H1 (cell line): ENCODE results near the gene COPZ2. TPM values are rescaled to one million over a fixed set of nuclear protein-coding genes. Genes with fewer than 3 reads are reported as not detected.

Experiments used
- CTCF ChIA-PET: fragments of 300-600 bp; sonication (Branson Sonifier 250); formaldehyde crosslinking; loops from one replicate; lab custom pipeline; 2021; ENCODE audit not compliant: partially characterized antibody; lab: Charles Lee
- POLR2A ChIA-PET: fragments of 300-600 bp; sonication (Branson Sonifier 250); formaldehyde crosslinking; loops from one replicate; lab custom pipeline; 2021; ENCODE audit warnings: inconsistent platforms; ENCODE audit not compliant: partially characterized antibody; lab: Charles Lee
- DNase-seq, 2 experiments: peaks; one replicate each; pipeline versions ENCODE4 v3.0.0 to v3.0.0-alpha.2; 2010 to 2022; ENCODE audit warnings: low spot score in 2 of 2, low read depth in 1 of 2, mixed read lengths in 1 of 2
- FAIRE-seq: peaks from 2 replicates; lab custom pipeline; 2011; peaks lifted over from hg19 to GRCh38; lab: Jason Lieb, UNC
- H2AFZ ChIP-seq: 2 replicates; pipeline ENCODE4 v1.8.1; 2012; ENCODE audit warnings: low read length, inconsistent platforms
- H2AK5ac ChIP-seq: 2 replicates; pipeline ENCODE4 v1.6.1; 2013; ENCODE audit warnings: low read depth, low read length
- H2BK120ac ChIP-seq: replicated peaks from 2 replicates; pipeline ENCODE3; 2013; ENCODE audit warnings: low read depth, low read length, inconsistent platforms
- H2BK12ac ChIP-seq: 2 replicates; pipeline ENCODE4 v1.6.1; 2013; ENCODE audit warnings: low read depth, low read length
- H2BK15ac ChIP-seq: 2 replicates; pipeline ENCODE4 v1.6.1; 2013; ENCODE audit warnings: low read length
- H2BK20ac ChIP-seq: 2 replicates; pipeline ENCODE4 v1.6.1; 2013; ENCODE audit warnings: low read length
- H2BK5ac ChIP-seq: 2 replicates; pipeline ENCODE4 v1.6.1; 2013; ENCODE audit warnings: low read depth, low read length
- H3K14ac ChIP-seq: 2 replicates; pipeline ENCODE4 v1.6.1; 2013; ENCODE audit warnings: inconsistent platforms; ENCODE audit not compliant: insufficient read length
- H3K18ac ChIP-seq: 2 replicates; pipeline ENCODE4 v1.6.1; 2013; ENCODE audit warnings: low read length; ENCODE audit errors: extremely low read depth
- H3K23ac ChIP-seq: 2 replicates; pipeline ENCODE4 v1.6.1; 2013; ENCODE audit warnings: inconsistent platforms; ENCODE audit not compliant: insufficient read length
- H3K23me2 ChIP-seq: 2 replicates; pipeline ENCODE4 v1.6.1; 2013; ENCODE audit warnings: low read depth, low read length
- H3K27ac ChIP-seq: 2 replicates; pipeline ENCODE4 v1.6.1; 2011; ENCODE audit warnings: low read depth, low read length, inconsistent platforms
- H3K27me3 ChIP-seq, 4 experiments: replicated peaks in 1 of 4; 1 replicate in 1 of 4; 2 replicates in 3 of 4; pipeline versions ENCODE4 v1.6.1 to v1.8.1; 2011 to 2013; ENCODE audit warnings: low read length in 3 of 4, mild to moderate bottlenecking in 3 of 4, inconsistent platforms in 2 of 4, mixed read lengths in 2 of 4, moderate library complexity in 1 of 4; ENCODE audit not compliant: control insufficient read depth in 3 of 4, insufficient read depth in 3 of 4; ENCODE audit errors: extremely low read depth in 1 of 4
- H3K36me3 ChIP-seq, 4 experiments: 2 replicates each; pipeline versions ENCODE4 v1.6.1 to v1.8.1; 2011 to 2013; ENCODE audit warnings: mild to moderate bottlenecking in 4 of 4, low read length in 3 of 4, moderate library complexity in 2 of 4, control low read depth in 1 of 4, inconsistent platforms in 1 of 4; ENCODE audit not compliant: insufficient read depth in 4 of 4, control insufficient read depth in 2 of 4
- H3K4ac ChIP-seq: replicated peaks from 2 replicates; pipeline ENCODE3; 2013; ENCODE audit warnings: low read length, low read depth, mixed read lengths, inconsistent platforms; ENCODE audit not compliant: insufficient read length
- H3K4me1 ChIP-seq, 4 experiments: replicated peaks in 1 of 4; 1 replicate in 1 of 4; 2 replicates in 3 of 4; pipeline versions ENCODE4 v1.6.1 to v1.8.1; 2011 to 2013; ENCODE audit warnings: low read length in 3 of 4, inconsistent platforms in 2 of 4, mixed read lengths in 1 of 4; ENCODE audit not compliant: insufficient read depth in 4 of 4, control insufficient read depth in 3 of 4
- H3K4me2 ChIP-seq, 2 experiments: 2 replicates each; pipeline versions ENCODE4 v1.6.1 to v1.8.1; 2011 to 2013; ENCODE audit warnings: low read depth in 2 of 2, low read length in 2 of 2, control low read depth in 1 of 2, inconsistent platforms in 1 of 2, mild to moderate bottlenecking in 1 of 2; ENCODE audit not compliant: insufficient read depth in 1 of 2
- H3K4me3 ChIP-seq, 4 experiments: fragments of 200-600, 300-600 bp in 1 of 4; sonication (generic), shearing (Covaris generic), sonication (Bioruptor Twin) in 1 of 4; 2 replicates each; pipeline versions ENCODE4 v1.5.1 to v1.8.1; 2011 to 2016; ENCODE audit warnings: low read length in 4 of 4, low read depth in 3 of 4, control low read depth in 2 of 4, inconsistent platforms in 2 of 4, mild to moderate bottlenecking in 2 of 4, mixed read lengths in 1 of 4, moderate library complexity in 1 of 4; ENCODE audit not compliant: insufficient read depth in 2 of 4; ENCODE audit errors: extremely low read depth in 1 of 4
- H3K56ac ChIP-seq: replicated peaks from 2 replicates; pipeline ENCODE3; 2013; ENCODE audit warnings: low read depth, mild to moderate bottlenecking, mixed read lengths, low read length, inconsistent platforms; ENCODE audit not compliant: insufficient read length
- H3K79me1 ChIP-seq: 2 replicates; pipeline ENCODE4 v1.6.1; 2013; ENCODE audit warnings: low read depth, low read length, control low read depth
- H3K79me2 ChIP-seq, 2 experiments: 2 replicates each; pipeline versions ENCODE4 v1.6.1 to v1.8.1; 2012 to 2013; ENCODE audit warnings: low read length in 2 of 2, mild to moderate bottlenecking in 2 of 2, inconsistent platforms in 1 of 2; ENCODE audit not compliant: insufficient read depth in 2 of 2, control insufficient read depth in 1 of 2
- H3K9ac ChIP-seq, 4 experiments: replicated peaks in 1 of 4; 1 replicate in 1 of 4; 2 replicates in 3 of 4; pipeline versions ENCODE4 v1.6.1 to v1.8.1; 2011 to 2013; ENCODE audit warnings: low read depth in 3 of 4, low read length in 3 of 4, control low read depth in 2 of 4, mild to moderate bottlenecking in 2 of 4, moderate library complexity in 2 of 4, inconsistent platforms in 1 of 4; ENCODE audit errors: extremely low read depth in 1 of 4
- H3K9me3 ChIP-seq, 2 experiments: 2 replicates each; pipeline versions ENCODE4 v1.6.1 to v1.8.1; 2012 to 2013; ENCODE audit warnings: mild to moderate bottlenecking in 2 of 2, moderate library complexity in 2 of 2, control low read depth in 1 of 2, inconsistent platforms in 1 of 2, low read depth in 1 of 2, low read length in 1 of 2, mixed read lengths in 1 of 2; ENCODE audit not compliant: insufficient read depth in 2 of 2
- H4K20me1 ChIP-seq, 2 experiments: replicated peaks in 1 of 2; 2 replicates each; pipeline versions ENCODE3 to v1.8.1; 2011 to 2013; ENCODE audit warnings: inconsistent platforms in 2 of 2, low read length in 2 of 2, mild to moderate bottlenecking in 1 of 2; ENCODE audit not compliant: insufficient read depth in 2 of 2, control insufficient read depth in 1 of 2
- H4K5ac ChIP-seq: 2 replicates; pipeline ENCODE4 v1.6.1; 2013; ENCODE audit warnings: low read length, low read depth, mixed read lengths, inconsistent platforms; ENCODE audit not compliant: insufficient read length
- H4K8ac ChIP-seq: 2 replicates; pipeline ENCODE4 v1.8.0; 2013; ENCODE audit warnings: mild to moderate bottlenecking, moderate library complexity, low read length, inconsistent platforms; ENCODE audit not compliant: insufficient read depth; ENCODE audit errors: extremely low read depth
- H4K91ac ChIP-seq: replicated peaks from 2 replicates; pipeline ENCODE3; 2013; ENCODE audit warnings: low read length, mixed read lengths, inconsistent platforms; ENCODE audit not compliant: insufficient read length
- ASH2L ChIP-seq: fragments of 200-600, 300-600 bp; sonication (generic); IDR thresholded peaks from one replicate; pipeline ENCODE4 v1.7.1; 2017; ENCODE audit warnings: low read length
- GABPA ChIP-seq: IDR thresholded peaks from 2 replicates; pipeline ENCODE4 v1.6.1; 2011; ENCODE audit warnings: mild to moderate bottlenecking, low read length, moderate library complexity, borderline replicate concordance; ENCODE audit not compliant: insufficient read depth
- HDAC2 ChIP-seq, 2 experiments: fragments of 300-600 bp in 1 of 2; sonication (generic) in 1 of 2; IDR thresholded peaks; 2 replicates each; pipeline ENCODE4 v1.6.1; 2011 to 2012; ENCODE audit warnings: low read depth in 2 of 2, low read length in 2 of 2, mild to moderate bottlenecking in 2 of 2, moderate library complexity in 2 of 2, borderline replicate concordance in 1 of 2, inconsistent platforms in 1 of 2
- KDM1A ChIP-seq: fragments of 200-600, 300-600 bp; sonication (generic); IDR thresholded peaks from 2 replicates; pipeline ENCODE4 v1.7.1; 2016; ENCODE audit warnings: mild to moderate bottlenecking, low read length, borderline replicate concordance
- MAFK ChIP-seq: IDR thresholded peaks from 2 replicates; pipeline ENCODE4 v1.6.1; 2012; ENCODE audit warnings: low read depth, mild to moderate bottlenecking, improper control_type of control experiment, low read length
- NANOG ChIP-seq: IDR thresholded peaks from 2 replicates; pipeline ENCODE4 v1.6.1; 2011; ENCODE audit warnings: low read length, low read depth, mild to moderate bottlenecking, inconsistent platforms; ENCODE audit not compliant: insufficient read depth, poor library complexity, severe bottlenecking
- PHF8 ChIP-seq: fragments of 200-600 bp; sonication (generic); conservative IDR thresholded peaks from 2 replicates; pipeline ENCODE4 v1.7.1; 2012; ENCODE audit warnings: low read depth, mild to moderate bottlenecking, inconsistent platforms, low read length, moderate library complexity
- SAP30 ChIP-seq: fragments of 300-600 bp; sonication (generic); IDR thresholded peaks from 2 replicates; pipeline ENCODE4 v1.7.1; 2012; ENCODE audit warnings: low read length, moderate library complexity, mild to moderate bottlenecking, inconsistent platforms; ENCODE audit not compliant: insufficient read depth, insufficient replicate concordance
- SP4 ChIP-seq: IDR thresholded peaks from 2 replicates; pipeline ENCODE4 v1.6.1; 2012; ENCODE audit warnings: low read length, inconsistent platforms
- TAF7 ChIP-seq: optimal IDR thresholded peaks from 2 replicates; pipeline ENCODE3; 2011; ENCODE audit warnings: low read depth, mild to moderate bottlenecking, inconsistent platforms, low read length, moderate library complexity, borderline replicate concordance
- WGBS, 2 experiments: shearing (Covaris generic) in 1 of 2; methylation state at CpG; one replicate each; pipeline versions ENCODE4 v1.1.6 to v1.1.7; 2013 to 2015; ENCODE audit warnings: low lambda C conversion rate in 2 of 2, mixed read lengths in 2 of 2, inconsistent platforms in 1 of 2, low coverage in 1 of 2, missing lambda C conversion rate in 1 of 2; ENCODE audit not compliant: insufficient replicate concordance in 2 of 2, insufficient coverage in 1 of 2, insufficient read length in 1 of 2; ENCODE audit errors: extremely low coverage in 1 of 2, missing lambda C conversion rate in 1 of 2; 5-methylcytosine and 5-hydroxymethylcytosine counted together
- polyA plus RNA-seq, 7 experiments: library from polyadenylated mRNA; depleted of rRNA in 3 of 7; stranded (reverse) in 5 of 7; unstranded in 2 of 7; fragments of >200 nt in 5 of 7; fragments of 200-250 nt in 2 of 7; gene quantifications; 1 replicate in 5 of 7; 2 replicates in 1 of 7; 4 replicates in 1 of 7; pipeline versions ENCODE4 v1.2.1 to v1.2.3, GENCODE V29; 2011 to 2013; ENCODE audit warnings: missing spikeins in 2 of 7, mixed read lengths in 2 of 7
- total RNA-seq: library from RNA; stranded (reverse); fragmentation: NEBNext Ultra II Directional; extraction: Animal tissue kit (Norgen Biotek cat#: 25700); gene quantifications from 2 replicates; pipeline ENCODE4 v1.2.1, GENCODE V29; 2021
- TF ChIP-seq, protein P1 (sequence below): IDR thresholded peaks from 2 replicates; pipeline ENCODE4 v1.6.1; 2012; ENCODE audit warnings: low read length, inconsistent platforms

Gene COPZ2
- total and polyA plus RNA-seq, 2 of the 8 experiments (the other 6 are each of a cell fraction or from before 2014, with no cell fraction given), result 0.24 TPM; not detected in 1

- WGBS, 2 experiments, result 49% methylated on average over 2 of the region's 2 CpGs; no CpG with 5 or more reads in 1 of the 2 experiments
- no peak overlapping the region for H3K4me3 ChIP-seq
- DNase-seq (no peak), FAIRE-seq (no peak)
- H3K9ac ChIP-seq, result no peak overlapping the region
- ChIA-PET POLR2A (interaction anchor here (0.9 to 41.8 kb wide), 5 partner anchors 8 to 33 kb away, joined by 3 to 1227 read pairs (median 213); partner anchors contain the start of genes COPZ2 and NFE2L1), CTCF (interaction anchor here (0.6 to 5.5 kb wide), 6 partner anchors 9 to 578 kb away, joined by 3 to 78 read pairs (median 18); partner anchors contain the start of genes COPZ2 and NFE2L1)
- peaks cover 13 to 55% (median 30%) of the 10 kb centered on the region in 4 experiments for H3K36me3 ChIP-seq
- no peak overlapping the region for H3K4me2 ChIP-seq
- H2AFZ ChIP-seq, result no peak overlapping the region
- H4K8ac ChIP-seq, result no peak overlapping the region
- no peak overlapping the region for H4K5ac ChIP-seq
- H2BK12ac ChIP-seq, result no peak overlapping the region
- no peaks in the 10 kb centered on the region for H3K79me1 ChIP-seq
- no peak overlapping the region for H2BK120ac ChIP-seq
- H2AK5ac ChIP-seq, result no peak overlapping the region
- no peak overlapping the region for H4K91ac ChIP-seq
- no peak overlapping the region for H3K14ac ChIP-seq
- no peak overlapping the region for H3K23ac ChIP-seq
- H3K56ac ChIP-seq, result no peak overlapping the region
- H3K4ac ChIP-seq, result no peak overlapping the region
- peaks cover 3 to 16% of the 10 kb centered on the region in 2 experiments for H4K20me1 ChIP-seq
- H2BK15ac ChIP-seq, result no peak overlapping the region
- no peak overlapping the region for H2BK5ac ChIP-seq
- no peaks in the 10 kb centered on the region for H3K9me3 ChIP-seq
- no peak overlapping the region for H2BK20ac ChIP-seq
- no peaks in the 10 kb centered on the region for H3K23me2 ChIP-seq
- H3K4me1 ChIP-seq, result peaks cover 0 to 2% (median 0%) of the 10 kb centered on the region in 4 experiments; a peak in 1 of 7 replicates
- H3K27ac ChIP-seq, result no peak overlapping the region
- H3K79me2 ChIP-seq, result no peaks in the 10 kb centered on the region
- no peaks in the 10 kb centered on the region for H3K27me3 ChIP-seq
- no peak overlapping the region for H3K18ac ChIP-seq
- TF ChIP-seq KDM1A (no peak), HDAC2 (IDR thresholded peaks at IDR 0.05; ENCODE audit: borderline replicate concordance in 1 of 2, low read depth in 2 of 2, low read length in 2 of 2) (no peak), MAFK (no peak), PHF8 (no peak), ASH2L (no peak), SP4 (no peak), NANOG (no peak), TAF7 (no peak), SAP30 (no peak), GABPA (no peak)
- TF ChIP-seq, protein P1, sequence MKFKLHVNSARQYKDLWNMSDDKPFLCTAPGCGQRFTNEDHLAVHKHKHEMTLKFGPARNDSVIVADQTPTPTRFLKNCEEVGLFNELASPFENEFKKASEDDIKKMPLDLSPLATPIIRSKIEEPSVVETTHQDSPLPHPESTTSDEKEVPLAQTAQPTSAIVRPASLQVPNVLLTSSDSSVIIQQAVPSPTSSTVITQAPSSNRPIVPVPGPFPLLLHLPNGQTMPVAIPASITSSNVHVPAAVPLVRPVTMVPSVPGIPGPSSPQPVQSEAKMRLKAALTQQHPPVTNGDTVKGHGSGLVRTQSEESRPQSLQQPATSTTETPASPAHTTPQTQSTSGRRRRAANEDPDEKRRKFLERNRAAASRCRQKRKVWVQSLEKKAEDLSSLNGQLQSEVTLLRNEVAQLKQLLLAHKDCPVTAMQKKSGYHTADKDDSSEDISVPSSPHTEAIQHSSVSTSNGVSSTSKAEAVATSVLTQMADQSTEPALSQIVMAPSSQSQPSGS, result no peak
Measured at GRCh38 chr17:48070195-48070594, 32.6 kb upstream of the COPZ2 start.
